Natural killer cell (primary cell): ENCODE data around the gene MED26. TPM values are rescaled to one million over a fixed set of nuclear protein-coding genes. Genes with fewer than 3 reads are reported as not detected.
A peak's percentile ranks its signal among the peaks of the same experiment; 100 is the strongest.
"Not testable (repeated sequence)": the region's sequence is repeated elsewhere in the genome, so short reads cannot be mapped to it uniquely, and the experiment has no call there.

Experiments
- ATAC-seq, 3 donors: fragments of 150-1000 bp in 2 of 3; fragments of 200-7000 bp in 1 of 3; cut with Tn5 transposase; 1 replicate in 1 of 3; 2 replicates in 2 of 3; pipeline ENCODE4 v1.10.0; 2021; ENCODE audit warnings: mild to moderate bottlenecking in 2 of 3, moderate library complexity in 2 of 3
- DNase-seq, 2 donors: peaks; one replicate each; pipeline versions ENCODE4 v3.0.0 to v3.0.0-alpha.2; 2013 to 2021; ENCODE audit warnings: mixed read lengths in 1 of 2
- H3K27ac ChIP-seq: one replicate; pipeline ENCODE4 v1.5.1; 2013; ENCODE audit warnings: mild to moderate bottlenecking, low read length
- H3K27me3 ChIP-seq: one replicate; pipeline ENCODE4 v1.6.1; 2013; ENCODE audit warnings: low read length; ENCODE audit not compliant: control insufficient read depth, insufficient read depth
- H3K36me3 ChIP-seq: one replicate; pipeline ENCODE4 v1.6.1; 2013; ENCODE audit warnings: low read length; ENCODE audit not compliant: control insufficient read depth, insufficient read depth
- H3K4me1 ChIP-seq: one replicate; pipeline ENCODE4 v1.6.1; 2013; ENCODE audit warnings: low read length; ENCODE audit not compliant: control insufficient read depth, insufficient read depth
- H3K4me3 ChIP-seq: one replicate; pipeline ENCODE4 v1.5.1; 2013; ENCODE audit warnings: low read length
- H3K9me3 ChIP-seq: one replicate; pipeline ENCODE4 v1.6.1; 2013; ENCODE audit warnings: low read length; ENCODE audit not compliant: control insufficient read depth, insufficient read depth
- H3K27ac Mint-ChIP-seq, 2 donors: one replicate each; pipeline ENCODE4 v1.8.0; 2022; ENCODE audit warnings: mild to moderate bottlenecking in 2 of 2, mixed read lengths in 2 of 2, moderate library complexity in 1 of 2
- H3K27me3 Mint-ChIP-seq, 2 donors: one replicate each; pipeline ENCODE4 v1.8.0; 2022; ENCODE audit warnings: low read depth in 2 of 2, mixed read lengths in 2 of 2
- H3K36me3 Mint-ChIP-seq: one replicate; pipeline ENCODE4 v1.8.0; 2022; ENCODE audit warnings: mixed read lengths
- H3K4me1 Mint-ChIP-seq, 2 donors: one replicate each; pipeline ENCODE4 v1.8.0; 2022; ENCODE audit warnings: mixed read lengths in 2 of 2
- H3K4me3 Mint-ChIP-seq: one replicate; pipeline ENCODE4 v1.8.0; 2022; ENCODE audit warnings: mild to moderate bottlenecking, moderate library complexity, mixed read lengths
- H3K9me3 Mint-ChIP-seq, 2 donors: one replicate each; pipeline ENCODE4 v1.8.0; 2022; ENCODE audit warnings: mixed read lengths in 2 of 2
- WGBS: methylation state at CpG from one replicate; pipeline ENCODE4 v1.1.7; 2013; ENCODE audit warnings: missing lambda C conversion rate; ENCODE audit not compliant: insufficient coverage; 5-methylcytosine and 5-hydroxymethylcytosine counted together
- intact Hi-C: fragments of 100-400 bp; cut with micrococcal nuclease; formaldehyde crosslinking; loops from one replicate; pipeline ENCODE4 v1.14.2; 2022
- total RNA-seq, 4 donors: library from RNA; stranded (reverse); fragments of 120-200 nt in 1 of 4; gene quantifications; one replicate each; pipeline versions ENCODE4 v1.2.3 to v1.2.4, GENCODE V29; 2013 to 2022
- TF ChIP-seq, protein P1 (sequence below): fragments of 200-600 bp; IDR thresholded peaks from one replicate; pipeline ENCODE4 v1.8.0; 2022; ENCODE audit warnings: antibody characterized with exemption

MED26 gene
- total RNA-seq, 3 donors from 2014 or later (not counting 1 experiment from before 2014, with no cell fraction given): 34.7 to 47.5 (median 47.3) TPM

DNA sequence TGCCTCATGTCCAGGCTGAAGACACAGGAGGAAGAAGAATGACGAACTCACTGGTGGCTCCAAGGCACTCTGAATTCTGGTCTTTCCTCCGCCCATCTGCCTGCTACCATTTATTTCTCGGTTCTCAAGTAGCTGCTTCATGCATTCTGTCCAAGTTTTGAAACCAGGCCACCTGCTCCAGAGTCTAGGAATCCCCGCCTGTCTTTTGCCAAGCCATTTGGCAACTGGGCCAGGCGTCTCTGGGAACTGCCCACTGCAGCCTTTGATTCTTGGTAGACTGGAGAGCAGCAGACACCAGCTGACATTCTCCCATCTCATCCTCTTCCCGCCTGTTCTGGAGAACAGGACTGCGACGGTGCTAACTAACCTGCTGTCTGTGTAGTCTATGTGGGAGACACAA lies 66.6 kb downstream of the MED26 start:
- Mint-ChIP-seq H3K27ac (no peak overlapping the region), H3K9me3 (no peaks in the 10 kb centered on the region), H3K4me3 (no peak overlapping the region), H3K4me1 (peaks cover 4 to 9% of the 10 kb centered on the region in 2 donors), H3K27me3 (no peaks in the 10 kb centered on the region), H3K36me3 (peaks cover 12% of the 10 kb centered on the region)
- TF ChIP-seq, protein P1, sequence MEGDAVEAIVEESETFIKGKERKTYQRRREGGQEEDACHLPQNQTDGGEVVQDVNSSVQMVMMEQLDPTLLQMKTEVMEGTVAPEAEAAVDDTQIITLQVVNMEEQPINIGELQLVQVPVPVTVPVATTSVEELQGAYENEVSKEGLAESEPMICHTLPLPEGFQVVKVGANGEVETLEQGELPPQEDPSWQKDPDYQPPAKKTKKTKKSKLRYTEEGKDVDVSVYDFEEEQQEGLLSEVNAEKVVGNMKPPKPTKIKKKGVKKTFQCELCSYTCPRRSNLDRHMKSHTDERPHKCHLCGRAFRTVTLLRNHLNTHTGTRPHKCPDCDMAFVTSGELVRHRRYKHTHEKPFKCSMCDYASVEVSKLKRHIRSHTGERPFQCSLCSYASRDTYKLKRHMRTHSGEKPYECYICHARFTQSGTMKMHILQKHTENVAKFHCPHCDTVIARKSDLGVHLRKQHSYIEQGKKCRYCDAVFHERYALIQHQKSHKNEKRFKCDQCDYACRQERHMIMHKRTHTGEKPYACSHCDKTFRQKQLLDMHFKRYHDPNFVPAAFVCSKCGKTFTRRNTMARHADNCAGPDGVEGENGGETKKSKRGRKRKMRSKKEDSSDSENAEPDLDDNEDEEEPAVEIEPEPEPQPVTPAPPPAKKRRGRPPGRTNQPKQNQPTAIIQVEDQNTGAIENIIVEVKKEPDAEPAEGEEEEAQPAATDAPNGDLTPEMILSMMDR: no peak
- Histone ChIP-seq H3K27me3 (no peaks in the 10 kb centered on the region), H3K9me3 (no peaks in the 10 kb centered on the region), H3K36me3 (peaks cover 35% of the 10 kb centered on the region), H3K4me1 (peaks cover 12% of the 10 kb centered on the region), H3K4me3 (no peak overlapping the region), H3K27ac (no peak overlapping the region)
- intact Hi-C loops: no loop called here
- ATAC-seq: no peak
- DNase-seq: no peak
- WGBS: 97% methylated on average over 8 of the region's 8 CpGs

DNA sequence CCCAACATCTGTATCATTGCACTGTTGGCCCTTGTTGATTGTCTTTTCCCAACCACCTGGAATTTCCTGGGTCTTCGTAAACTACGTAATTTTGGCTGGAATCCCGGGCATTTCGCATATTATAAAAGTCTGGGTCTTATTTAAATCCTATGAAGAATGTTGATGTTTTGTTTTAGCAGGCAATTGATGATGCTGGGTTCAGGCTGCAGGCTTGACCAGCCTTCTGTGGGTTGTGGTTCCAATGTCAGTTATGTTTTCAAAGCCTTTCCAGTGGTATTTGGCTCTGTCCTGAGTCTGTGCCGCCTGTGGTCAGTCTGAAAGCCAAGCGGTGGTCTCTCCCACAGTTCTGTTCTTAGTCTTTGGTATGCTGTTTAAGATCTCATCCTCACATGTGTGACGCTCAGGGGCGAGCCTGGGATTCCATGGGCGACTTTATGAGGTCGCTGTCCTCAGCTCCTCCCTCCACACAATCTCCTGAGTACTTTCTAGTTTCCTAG lies 68.2 kb downstream of the MED26 start:
- 91% methylated on average over 10 of the region's 10 CpGs for WGBS
- DNase-seq (no peak), ATAC-seq (no peak)
- Histone ChIP-seq H3K4me1 (no peaks in the 10 kb centered on the region), H3K36me3 (peaks cover 41% of the 10 kb centered on the region), H3K27ac (no peak overlapping the region), H3K4me3 (no peak overlapping the region), H3K27me3 (no peaks in the 10 kb centered on the region), H3K9me3 (no peaks in the 10 kb centered on the region)
- H3K27me3 Mint-ChIP-seq: no peaks in the 10 kb centered on the region
- H3K36me3 Mint-ChIP-seq: peaks cover 8% of the 10 kb centered on the region
- H3K9me3 Mint-ChIP-seq: no peaks in the 10 kb centered on the region
- H3K4me1 Mint-ChIP-seq: peaks cover 0 to 4% of the 10 kb centered on the region in 2 donors
- H3K27ac Mint-ChIP-seq: peak overlapping the region in 1 of 2 donors; percentile 59
- TF ChIP-seq, protein P1: no peak
- H3K4me3 Mint-ChIP-seq: no peak overlapping the region
- intact Hi-C loops: no loop called here

- Mint-ChIP-seq H3K27ac (no peak overlapping the region), H3K36me3 (peaks cover 3% of the 10 kb centered on the region), H3K4me1 (peaks cover 0 to 4% of the 10 kb centered on the region in 2 donors), H3K27me3 (no peaks in the 10 kb centered on the region), H3K9me3 (no peaks in the 10 kb centered on the region), H3K4me3 (no peak overlapping the region)
- no peaks in the 10 kb centered on the region for H3K4me1 ChIP-seq
- TF ChIP-seq, protein P1: no peak
- H3K4me3 ChIP-seq: no peak overlapping the region
- no peaks in the 10 kb centered on the region for H3K27me3 ChIP-seq
- ATAC-seq: no peak
- H3K9me3 ChIP-seq: no peaks in the 10 kb centered on the region
- H3K36me3 ChIP-seq: peaks cover 32% of the 10 kb centered on the region
- intact Hi-C loops: no loop called here
- no peak overlapping the region for H3K27ac ChIP-seq
- 50% methylated on average over 8 of the region's 8 CpGs for WGBS
- no peak for DNase-seq
Measured at GRCh38 chr19:16554776-16555175, 73.2 kb downstream of the MED26 start.

DNA sequence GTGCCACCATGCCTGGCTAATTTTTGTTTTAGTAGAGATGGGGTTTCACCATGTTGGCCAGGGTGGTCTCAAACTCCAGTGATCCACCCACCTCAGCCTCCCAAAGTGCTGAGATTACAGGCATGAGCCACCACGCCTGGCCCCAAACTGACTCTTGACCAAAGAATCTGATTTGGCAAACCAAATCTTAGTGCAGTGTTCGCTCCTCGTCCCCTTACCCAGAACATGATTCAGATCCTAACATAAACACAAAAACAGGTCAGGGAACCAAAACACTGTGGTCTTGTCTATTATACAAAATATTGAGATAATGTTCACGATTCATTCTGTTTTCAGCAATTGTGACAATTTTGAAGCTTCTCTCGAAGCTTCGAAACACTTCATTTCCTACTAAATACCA lies 76.1 kb downstream of the MED26 start:
- WGBS: 90% methylated on average over 2 of the region's 6 CpGs

More for the DNA sequence above, 76.1 kb downstream of the MED26 start:
- H3K27me3 Mint-ChIP-seq, H3K9me3 ChIP-seq, H3K9me3 Mint-ChIP-seq, intact Hi-C loops, H3K27ac ChIP-seq, H3K4me1 ChIP-seq, H3K36me3 Mint-ChIP-seq, ATAC-seq, DNase-seq, H3K4me3 Mint-ChIP-seq, H3K27me3 ChIP-seq, H3K27ac Mint-ChIP-seq, H3K4me1 Mint-ChIP-seq, H3K4me3 ChIP-seq: not testable (repeated sequence)
- peaks cover 28% of the 10 kb centered on the region for H3K36me3 ChIP-seq
